Measurements from ENCODE around the gene ZDHHC1. TPM values are rescaled to one million over a fixed set of nuclear protein-coding genes. Genes with fewer than 3 reads are reported as not detected.
A peak's percentile ranks its signal among the peaks of the same experiment; 100 is the strongest.

ZDHHC1 gene
- total RNA-seq, 1 experiment from 2014 or later: 1.0 TPM

DNA sequence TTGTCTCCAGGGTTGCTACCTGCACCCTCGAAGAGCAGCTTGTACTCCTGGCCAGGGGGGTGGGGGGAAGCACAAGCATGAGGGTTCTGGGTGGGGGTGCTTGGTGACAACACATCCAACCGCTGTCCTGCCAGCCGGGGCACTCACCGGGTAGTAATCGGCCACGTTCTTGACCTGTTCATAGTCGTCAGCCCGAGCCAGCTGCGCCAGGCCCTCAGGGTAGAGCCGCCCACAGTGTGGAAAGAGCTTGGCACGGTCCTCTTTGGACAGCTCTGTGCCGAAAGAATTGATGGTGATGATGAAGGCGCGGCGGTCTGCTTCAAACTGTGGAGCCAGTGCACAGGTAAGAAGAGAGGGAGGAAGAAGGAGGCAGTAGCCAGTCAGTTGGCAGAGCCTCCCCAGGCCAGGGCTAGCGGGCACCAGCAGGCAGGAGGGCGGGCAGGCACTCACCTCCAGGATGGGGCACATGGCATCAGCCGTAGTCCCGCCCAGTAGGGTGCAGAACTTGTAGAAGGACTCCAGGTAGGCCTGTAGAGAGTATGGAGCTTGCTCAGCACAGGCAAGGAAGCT lies 22.6 kb upstream of the ZDHHC1 start:
- no peak for TF ChIP-seq CTCF (IDR thresholded peaks at IDR 0.05; ENCODE audit: insufficient read depth in 1 of 2, low read depth in 1 of 2, low read length in 1 of 2, severe bottlenecking in 1 of 2, unreplicated experiment in 1 of 2)
- Mint-ChIP-seq H3K9me3 (ENCODE audit: unreplicated experiment) (no peaks in the 10 kb centered on the region), H3K27me3 (ENCODE audit: insufficient read depth, unreplicated experiment) (no peaks in the 10 kb centered on the region), H3K4me1 (ENCODE audit: low read depth, unreplicated experiment) (no peaks in the 10 kb centered on the region), H3K4me3 (ENCODE audit: unreplicated experiment) (no peak overlapping the region), H3K27ac (ENCODE audit: unreplicated experiment) (no peak overlapping the region), H3K36me3 (ENCODE audit: insufficient read depth, unreplicated experiment) (peaks cover 16% of the 10 kb centered on the region)
- no TSS peak for BruUV-seq (replicated peaks)
- H3K36me3 ChIP-seq (ENCODE audit: control insufficient read depth, insufficient read depth, low read length): peaks cover 5% of the 10 kb centered on the region
- DNase-seq: no peak
- H3K4me3 ChIP-seq (ENCODE audit: low read depth, low read length): no peak overlapping the region
- H3K4me1 ChIP-seq: no peaks in the 10 kb centered on the region
- CTCF ChIA-PET: interaction anchor here (1.0 kb wide), 1 partner anchor 11 kb away, joined by 4 read pairs; no protein-coding TSS in a partner anchor
- POLR2A ChIA-PET: no interaction called here
- intact Hi-C loops (cut with micrococcal nuclease; ENCODE audit: unreplicated experiment): no loop called here
- H3K9me3 ChIP-seq: no peaks in the 10 kb centered on the region
- H3K27me3 ChIP-seq (replicated peaks; ENCODE audit: control insufficient read depth, insufficient read depth, low read length): no peaks in the 10 kb centered on the region

DNA sequence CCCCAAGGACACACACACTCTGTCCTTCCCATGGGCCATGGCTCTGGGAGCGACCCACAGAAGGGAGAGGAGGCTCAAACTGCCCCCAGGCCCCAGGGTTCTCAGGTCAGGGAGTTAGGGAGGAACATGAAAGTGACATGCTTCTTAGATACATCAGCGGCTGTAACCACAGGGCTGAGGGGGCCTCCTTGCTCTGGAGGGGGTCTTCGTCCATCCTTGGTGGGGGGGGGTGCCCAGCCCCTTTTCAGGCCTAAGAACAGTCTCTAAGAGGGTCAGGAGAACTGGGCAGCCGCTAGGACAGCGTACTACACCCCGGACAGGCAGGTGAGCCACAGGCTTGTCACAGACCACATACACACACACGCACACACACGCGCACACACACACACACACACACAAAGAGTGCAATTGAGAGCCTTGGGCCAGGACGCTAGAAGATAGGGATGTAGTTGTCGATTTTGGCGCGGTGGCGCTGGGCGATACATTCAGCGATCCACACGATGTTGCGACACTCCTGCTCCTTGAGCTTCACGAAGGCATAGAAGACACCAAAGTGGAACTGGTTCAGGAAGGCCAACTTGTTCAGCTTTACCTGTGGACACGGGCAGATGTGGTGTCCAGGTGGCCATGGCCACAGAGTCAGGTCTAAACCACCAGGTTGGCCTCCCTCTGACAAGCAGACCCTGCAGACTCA lies 22.0 kb upstream of the ZDHHC1 start:
- Histone ChIP-seq H3K4me3 (ENCODE audit: low read depth, low read length) (no peak overlapping the region), H3K36me3 (ENCODE audit: control insufficient read depth, insufficient read depth, low read length) (peaks cover 5% of the 10 kb centered on the region), H3K27me3 (replicated peaks; ENCODE audit: control insufficient read depth, insufficient read depth, low read length) (no peaks in the 10 kb centered on the region), H3K9me3 (no peaks in the 10 kb centered on the region), H3K4me1 (no peaks in the 10 kb centered on the region)
- intact Hi-C loops (cut with micrococcal nuclease; ENCODE audit: unreplicated experiment): no loop called here
- no peaks in the 10 kb centered on the region for H3K27me3 Mint-ChIP-seq (ENCODE audit: insufficient read depth, unreplicated experiment)
- DNase-seq: no peak
- BruUV-seq (replicated peaks): TSS peak; percentile 89
- CTCF ChIA-PET: interaction anchor here (1.0 kb wide), 1 partner anchor 10 kb away, joined by 4 read pairs; no protein-coding TSS in a partner anchor
- no peak overlapping the region for H3K4me3 Mint-ChIP-seq (ENCODE audit: unreplicated experiment)
- POLR2A ChIA-PET: no interaction called here
- H3K4me1 Mint-ChIP-seq (ENCODE audit: low read depth, unreplicated experiment): no peaks in the 10 kb centered on the region
- no peak for TF ChIP-seq CTCF (IDR thresholded peaks at IDR 0.05; ENCODE audit: insufficient read depth in 1 of 2, low read depth in 1 of 2, low read length in 1 of 2, severe bottlenecking in 1 of 2, unreplicated experiment in 1 of 2)
- H3K9me3 Mint-ChIP-seq (ENCODE audit: unreplicated experiment): no peaks in the 10 kb centered on the region
- H3K36me3 Mint-ChIP-seq (ENCODE audit: insufficient read depth, unreplicated experiment): peaks cover 16% of the 10 kb centered on the region
- H3K27ac Mint-ChIP-seq (ENCODE audit: unreplicated experiment): no peak overlapping the region

DNA sequence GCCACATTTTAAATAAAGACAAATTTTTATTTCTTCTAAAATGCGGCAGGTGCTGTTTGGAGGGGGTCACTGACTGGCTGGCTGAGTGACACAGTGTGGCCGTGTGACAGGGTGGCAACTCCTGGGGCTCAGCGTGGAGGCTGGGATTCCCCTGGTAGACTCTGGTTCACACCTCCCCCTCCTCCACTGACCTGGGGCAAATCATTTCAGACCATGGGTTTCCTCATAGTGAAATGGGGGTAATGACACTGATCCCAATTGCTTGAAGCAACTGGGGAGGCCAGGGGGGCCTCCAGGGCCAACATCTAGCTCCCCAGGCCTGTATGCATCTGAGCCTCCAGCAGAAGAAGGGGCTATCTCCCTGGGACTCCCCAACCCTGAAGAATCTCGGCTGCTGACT lies 21.2 kb upstream of the ZDHHC1 start:
- H3K36me3 ChIP-seq (ENCODE audit: control insufficient read depth, insufficient read depth, low read length): peaks cover 5% of the 10 kb centered on the region
- no peak overlapping the region for H3K4me3 Mint-ChIP-seq (ENCODE audit: unreplicated experiment)
- TF ChIP-seq CTCF (IDR thresholded peaks at IDR 0.05; ENCODE audit: insufficient read depth in 1 of 2, low read depth in 1 of 2, low read length in 1 of 2, severe bottlenecking in 1 of 2, unreplicated experiment in 1 of 2): no peak
- BruUV-seq (replicated peaks): no TSS peak
- no peaks in the 10 kb centered on the region for H3K4me1 Mint-ChIP-seq (ENCODE audit: low read depth, unreplicated experiment)
- POLR2A ChIA-PET: no interaction called here
- no peaks in the 10 kb centered on the region for H3K9me3 Mint-ChIP-seq (ENCODE audit: unreplicated experiment)
- H3K27ac Mint-ChIP-seq (ENCODE audit: unreplicated experiment): no peak overlapping the region
- H3K4me1 ChIP-seq: no peaks in the 10 kb centered on the region
- peaks cover 16% of the 10 kb centered on the region for H3K36me3 Mint-ChIP-seq (ENCODE audit: insufficient read depth, unreplicated experiment)
- H3K9me3 ChIP-seq: no peaks in the 10 kb centered on the region
- DNase-seq: no peak
- CTCF ChIA-PET: no interaction called here
- no peak overlapping the region for H3K4me3 ChIP-seq (ENCODE audit: low read depth, low read length)
- intact Hi-C loops (cut with micrococcal nuclease; ENCODE audit: unreplicated experiment): no loop called here
- no peaks in the 10 kb centered on the region for H3K27me3 Mint-ChIP-seq (ENCODE audit: insufficient read depth, unreplicated experiment)
- no peaks in the 10 kb centered on the region for H3K27me3 ChIP-seq (replicated peaks; ENCODE audit: control insufficient read depth, insufficient read depth, low read length)

Measured in Caco-2 (cell line).